ENCODE results near the gene GLIS1. TPM values are rescaled to one million over a fixed set of nuclear protein-coding genes. Genes with fewer than 3 reads are reported as not detected.

GLIS1 gene
- total and polyA plus RNA-seq, 2 of the 8 experiments (the other 6 are each of a cell fraction or from before 2014, with no cell fraction given) = 0.15 to 0.22 TPM

GRCh38 chr1:53685272-53686051 lies 53.5 kb downstream of the GLIS1 start:
- H3K18ac ChIP-seq (ENCODE audit: extremely low read depth, low read length) = peak overlapping the region; percentile 76
- POLR2A ChIA-PET (ENCODE audit: partially characterized antibody) = no interaction called here
- TF ChIP-seq ASH2L (IDR thresholded peaks at IDR 0.05; ENCODE audit: low read length) (no peak), CBX5 (IDR thresholded peaks at IDR 0.05; ENCODE audit: low read depth, low read length) (no peak), TAF1 (IDR thresholded peaks at IDR 0.05; ENCODE audit: low read depth, low read length) (no peak), RAD21 (IDR thresholded peaks at IDR 0.05 in 1 of 2, conservative IDR thresholded peaks at IDR 0.05 in 1 of 2; ENCODE audit: low read depth in 2 of 2, low read length in 2 of 2) (no peak), GTF2F1 (IDR thresholded peaks at IDR 0.05; ENCODE audit: borderline replicate concordance, low read depth, low read length) (no peak), SP2 (IDR thresholded peaks at IDR 0.05; ENCODE audit: low read length) (no peak), POLR2A (IDR thresholded peaks at IDR 0.05; ENCODE audit: control extremely low read depth in 1 of 2, low read depth in 2 of 2, low read length in 2 of 2) (no peak), EP300 (IDR thresholded peaks at IDR 0.05; ENCODE audit: borderline replicate concordance in 1 of 2, low read depth in 2 of 2, low read length in 2 of 2) (no peak), GABPA (IDR thresholded peaks at IDR 0.05; ENCODE audit: borderline replicate concordance, insufficient read depth, low read length) (no peak), KDM1A (IDR thresholded peaks at IDR 0.05; ENCODE audit: borderline replicate concordance, low read length) (no peak), EGR1 (IDR thresholded peaks at IDR 0.05; ENCODE audit: borderline replicate concordance, low read depth, low read length) (no peak), BCL11A (IDR thresholded peaks at IDR 0.05; ENCODE audit: low read depth in 2 of 2, low read length in 2 of 2) (no peak)

More at GRCh38 chr1:53685272-53686051, 53.5 kb downstream of the GLIS1 start:
- WGBS, 2 experiments (ENCODE audit: extremely low coverage in 1 of 2, insufficient coverage in 1 of 2, insufficient read length in 1 of 2, insufficient replicate concordance in 2 of 2, low coverage in 1 of 2, low lambda C conversion rate in 2 of 2, missing lambda C conversion rate in 1 of 2) = 77% methylated on average over 28 of the region's 28 CpGs; no CpG with 5 or more reads in 1 of the 2 experiments
- no peaks in the 10 kb centered on the region for H3K79me1 ChIP-seq (ENCODE audit: low read depth, low read length)
- H3K4me3 ChIP-seq (ENCODE audit: extremely low read depth in 1 of 4, insufficient read depth in 2 of 4, low read depth in 3 of 4, low read length in 4 of 4) = no peak overlapping the region
- no peak for FAIRE-seq
- no peak overlapping the region for H2AK5ac ChIP-seq (ENCODE audit: low read depth, low read length)
- H4K91ac ChIP-seq (replicated peaks; ENCODE audit: insufficient read length, low read length) = no peak overlapping the region
- no peak overlapping the region for H4K5ac ChIP-seq (ENCODE audit: insufficient read length, low read depth, low read length)
- no peak overlapping the region for H2BK5ac ChIP-seq (ENCODE audit: low read depth, low read length)
- CTCF ChIA-PET (ENCODE audit: partially characterized antibody) = interaction anchor here (0.7 to 10.7 kb wide), 19 partner anchors 10 to 220 kb away, joined by 3 to 129 read pairs (median 4); no protein-coding TSS in a partner anchor
- no peaks in the 10 kb centered on the region for H3K79me2 ChIP-seq (ENCODE audit: control insufficient read depth in 1 of 2, insufficient read depth in 2 of 2, low read length in 2 of 2)
- no peak overlapping the region for H2BK15ac ChIP-seq (ENCODE audit: low read length)
- H3K14ac ChIP-seq (ENCODE audit: insufficient read length) = no peak overlapping the region
- H3K27ac ChIP-seq (ENCODE audit: low read depth, low read length) = no peak overlapping the region
- peak overlapping the region; percentile 68; the same call in 1 of the 2 replicates for H2BK12ac ChIP-seq (ENCODE audit: low read depth, low read length)
- no peak for DNase-seq (ENCODE audit: low read depth in 1 of 2, low spot score in 2 of 2)
- H3K9me3 ChIP-seq (ENCODE audit: insufficient read depth in 2 of 2, low read depth in 1 of 2, low read length in 1 of 2) = no peaks in the 10 kb centered on the region
- no peaks in the 10 kb centered on the region; the same call in 1 of the 2 replicates for H3K23me2 ChIP-seq (ENCODE audit: low read depth, low read length)
- H3K56ac ChIP-seq (replicated peaks; ENCODE audit: insufficient read length, low read depth, low read length) = no peak overlapping the region
- no peaks in the 10 kb centered on the region for H3K36me3 ChIP-seq (ENCODE audit: control insufficient read depth in 2 of 4, insufficient read depth in 4 of 4, low read length in 3 of 4)
- no peak overlapping the region for H3K4ac ChIP-seq (replicated peaks; ENCODE audit: insufficient read length, low read depth, low read length)
- no peak overlapping the region for H3K23ac ChIP-seq (ENCODE audit: insufficient read length)
- peak overlapping the region; percentile 6 to 16; a peak in 2 of 4 replicates for H3K4me2 ChIP-seq (ENCODE audit: insufficient read depth in 1 of 2, low read depth in 2 of 2, low read length in 2 of 2)
- H4K20me1 ChIP-seq (replicated peaks in 1 of 2; ENCODE audit: control insufficient read depth in 1 of 2, insufficient read depth in 2 of 2, low read length in 2 of 2) = no peaks in the 10 kb centered on the region
- H2BK120ac ChIP-seq (replicated peaks; ENCODE audit: low read depth, low read length) = no peak overlapping the region
- H3K9ac ChIP-seq (replicated peaks in 1 of 4; ENCODE audit: extremely low read depth in 1 of 4, low read depth in 3 of 4, low read length in 3 of 4) = no peak overlapping the region
- no peak overlapping the region for H4K8ac ChIP-seq (ENCODE audit: extremely low read depth, insufficient read depth, low read length)
- peaks cover 0 to 11% (median 4%) of the 10 kb centered on the region in 4 experiments; a peak in 3 of 7 replicates for H3K27me3 ChIP-seq (replicated peaks in 1 of 4; ENCODE audit: control insufficient read depth in 3 of 4, extremely low read depth in 1 of 4, insufficient read depth in 3 of 4, low read length in 3 of 4)
- peaks cover 4 to 21% (median 15%) of the 10 kb centered on the region in 4 experiments for H3K4me1 ChIP-seq (replicated peaks in 1 of 4; ENCODE audit: control insufficient read depth in 3 of 4, insufficient read depth in 4 of 4, low read length in 3 of 4)
- H2AFZ ChIP-seq (ENCODE audit: low read length) = no peak overlapping the region
- H2BK20ac ChIP-seq (ENCODE audit: low read length) = peak overlapping the region; percentile 72; the same call in 1 of the 2 replicates

Data from H1 (cell line).